ENCODE data around the gene HTRA2.
A peak's percentile ranks its signal among the peaks of the same experiment; 100 is the strongest.

Gene HTRA2

DNA sequence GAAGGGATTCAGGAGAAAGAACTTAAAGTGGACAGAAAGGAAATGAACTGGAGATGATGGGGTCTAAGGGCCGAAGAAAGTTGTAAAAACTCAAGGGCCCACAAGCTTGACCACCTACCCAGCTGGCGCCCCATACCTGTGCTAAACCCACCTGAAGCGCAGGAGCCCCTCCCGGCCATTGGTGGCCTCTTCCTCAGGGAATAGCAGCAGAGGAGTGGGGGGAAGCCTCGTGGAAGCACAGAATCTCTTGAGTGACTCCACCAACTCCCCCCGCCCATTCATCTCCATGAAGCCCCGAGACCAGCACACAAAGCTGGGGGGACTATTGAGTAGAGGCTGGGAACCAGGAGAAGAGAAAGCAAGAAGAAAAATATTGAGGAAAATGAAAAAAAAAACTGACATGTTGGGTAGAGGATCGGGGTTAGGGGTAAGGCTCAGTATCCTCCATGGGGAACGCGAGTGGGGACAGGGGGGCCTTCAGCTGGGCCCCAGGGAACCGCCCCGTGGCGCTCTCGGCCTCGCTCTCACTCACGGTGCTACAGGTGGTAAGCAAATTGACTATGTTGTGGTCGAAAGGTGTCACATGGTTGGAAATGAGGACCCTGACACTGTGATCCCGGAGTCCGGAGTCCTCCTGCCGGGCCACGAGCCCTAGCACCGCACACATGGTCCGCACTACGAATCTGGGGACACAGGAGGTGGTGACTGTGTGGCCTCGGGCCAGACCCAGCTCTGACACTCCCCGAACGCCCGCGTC is 955 bp upstream of the HTRA2 start:
- Histone ChIP-seq H3K36me3 (peaks cover 65% of the 10 kb centered on the region), H3K9me3 (ENCODE audit: severe bottlenecking) (no peaks in the 10 kb centered on the region), H3K27ac (peak overlapping the region; percentile 86), H3K27me3 (ENCODE audit: insufficient read depth, low read depth, severe bottlenecking) (no peaks in the 10 kb centered on the region), H3K4me3 (ENCODE audit: low read depth, low read length) (peak overlapping the region; percentile 97)
- TF ChIP-seq, protein P1, sequence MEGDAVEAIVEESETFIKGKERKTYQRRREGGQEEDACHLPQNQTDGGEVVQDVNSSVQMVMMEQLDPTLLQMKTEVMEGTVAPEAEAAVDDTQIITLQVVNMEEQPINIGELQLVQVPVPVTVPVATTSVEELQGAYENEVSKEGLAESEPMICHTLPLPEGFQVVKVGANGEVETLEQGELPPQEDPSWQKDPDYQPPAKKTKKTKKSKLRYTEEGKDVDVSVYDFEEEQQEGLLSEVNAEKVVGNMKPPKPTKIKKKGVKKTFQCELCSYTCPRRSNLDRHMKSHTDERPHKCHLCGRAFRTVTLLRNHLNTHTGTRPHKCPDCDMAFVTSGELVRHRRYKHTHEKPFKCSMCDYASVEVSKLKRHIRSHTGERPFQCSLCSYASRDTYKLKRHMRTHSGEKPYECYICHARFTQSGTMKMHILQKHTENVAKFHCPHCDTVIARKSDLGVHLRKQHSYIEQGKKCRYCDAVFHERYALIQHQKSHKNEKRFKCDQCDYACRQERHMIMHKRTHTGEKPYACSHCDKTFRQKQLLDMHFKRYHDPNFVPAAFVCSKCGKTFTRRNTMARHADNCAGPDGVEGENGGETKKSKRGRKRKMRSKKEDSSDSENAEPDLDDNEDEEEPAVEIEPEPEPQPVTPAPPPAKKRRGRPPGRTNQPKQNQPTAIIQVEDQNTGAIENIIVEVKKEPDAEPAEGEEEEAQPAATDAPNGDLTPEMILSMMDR (IDR thresholded peaks at IDR 0.05; ENCODE audit: low read depth, low read length) = 0 out of 2 replicates have a peak, but pooled peaks have one; percentile 23
- no peak for DNase-seq

- no peaks in the 10 kb centered on the region for H3K9me3 ChIP-seq (ENCODE audit: severe bottlenecking)
- TF ChIP-seq, protein P1 (IDR thresholded peaks at IDR 0.05; ENCODE audit: low read depth, low read length) = no peak
- DNase-seq = peak; percentile 66
- no peaks in the 10 kb centered on the region for H3K27me3 ChIP-seq (ENCODE audit: insufficient read depth, low read depth, severe bottlenecking)
- H3K36me3 ChIP-seq = peaks cover 68% of the 10 kb centered on the region
- H3K27ac ChIP-seq = peak overlapping the region; percentile 86
- peak overlapping the region; percentile 97 for H3K4me3 ChIP-seq (ENCODE audit: low read depth, low read length)
Observed at GRCh38 chr2:74530239-74531187, 780 bp downstream of the HTRA2 start.

DNA sequence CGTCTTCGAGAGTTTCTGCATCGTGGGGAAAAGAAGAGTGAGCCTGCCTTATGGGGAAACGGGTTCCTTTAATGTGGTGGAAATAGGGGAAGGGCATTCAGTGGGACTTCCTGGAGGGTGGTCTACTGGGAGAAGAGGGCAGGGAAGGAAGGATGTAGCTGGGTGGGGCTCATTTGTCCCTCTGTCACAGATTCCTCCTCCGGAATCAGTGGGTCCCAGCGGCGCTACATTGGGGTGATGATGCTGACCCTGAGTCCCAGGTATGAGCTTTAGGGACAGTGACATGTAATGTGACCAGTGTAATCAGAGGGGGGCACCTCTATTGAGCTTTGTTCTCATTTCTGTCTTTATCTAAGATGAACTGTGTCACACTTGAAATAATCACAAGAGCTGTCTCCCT is 1.9 kb downstream of the HTRA2 start:
- Histone ChIP-seq H3K27me3 (ENCODE audit: insufficient read depth, low read depth, severe bottlenecking) (no peaks in the 10 kb centered on the region), H3K9me3 (ENCODE audit: severe bottlenecking) (no peaks in the 10 kb centered on the region), H3K4me3 (ENCODE audit: low read depth, low read length) (no peak overlapping the region), H3K27ac (peak overlapping the region; percentile 86), H3K36me3 (peaks cover 56% of the 10 kb centered on the region)
- no peak for DNase-seq
- TF ChIP-seq, protein P1 (IDR thresholded peaks at IDR 0.05; ENCODE audit: low read depth, low read length) = no peak

DNA sequence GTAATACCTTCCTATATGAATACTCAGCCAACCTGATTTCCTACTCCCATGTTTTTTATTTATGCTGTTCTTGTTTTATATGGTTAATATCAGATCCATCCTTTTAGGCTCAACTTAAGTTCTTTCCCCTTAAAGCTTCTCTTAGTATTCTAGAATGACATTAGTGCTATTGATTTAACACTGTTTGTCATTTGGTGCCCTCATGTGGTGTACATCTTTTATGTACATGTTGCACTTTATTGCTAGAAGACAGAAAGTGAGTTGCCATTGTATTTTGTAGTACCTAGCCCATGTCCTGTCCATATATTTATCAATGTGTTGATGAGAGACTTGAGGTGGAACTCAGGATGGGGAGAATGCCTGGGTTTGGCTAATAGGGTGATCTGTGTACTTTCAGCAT is 2.5 kb downstream of the HTRA2 start:
- H3K27me3 ChIP-seq (ENCODE audit: insufficient read depth, low read depth, severe bottlenecking) = no peaks in the 10 kb centered on the region
- H3K9me3 ChIP-seq (ENCODE audit: severe bottlenecking) = no peaks in the 10 kb centered on the region
- H3K27ac ChIP-seq = peak overlapping the region; percentile 86; the same call in 1 of the 2 replicates
- DNase-seq = no peak
- no peak overlapping the region for H3K4me3 ChIP-seq (ENCODE audit: low read depth, low read length)
- H3K36me3 ChIP-seq = peaks cover 51% of the 10 kb centered on the region
- TF ChIP-seq, protein P1 (IDR thresholded peaks at IDR 0.05; ENCODE audit: low read depth, low read length) = no peak

DNA sequence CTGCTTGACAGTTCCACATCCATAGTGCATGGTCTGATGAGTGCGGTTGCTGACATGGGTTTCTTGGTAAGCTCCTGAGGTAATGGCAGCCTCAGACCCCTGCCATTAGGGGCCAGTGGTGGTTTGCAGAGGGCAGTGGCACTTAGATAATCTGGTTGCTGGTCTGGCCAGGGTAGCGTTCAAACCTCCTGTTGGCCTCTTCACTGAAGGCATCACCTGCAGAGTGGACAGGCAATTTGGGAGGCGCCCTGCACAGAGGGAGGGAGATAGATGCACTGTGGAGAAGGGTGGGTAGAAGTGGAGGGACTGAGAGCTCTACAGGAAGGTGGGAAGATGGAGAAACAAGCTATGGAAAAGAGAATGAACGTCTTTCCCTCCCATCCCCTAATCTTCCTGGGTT is 3.7 kb downstream of the HTRA2 start:
- H3K36me3 ChIP-seq = peaks cover 39% of the 10 kb centered on the region
- TF ChIP-seq, protein P1 (IDR thresholded peaks at IDR 0.05; ENCODE audit: low read depth, low read length) = no peak
- no peak for DNase-seq
- H3K9me3 ChIP-seq (ENCODE audit: severe bottlenecking) = no peaks in the 10 kb centered on the region
- no peak overlapping the region for H3K27ac ChIP-seq
- no peaks in the 10 kb centered on the region for H3K27me3 ChIP-seq (ENCODE audit: insufficient read depth, low read depth, severe bottlenecking)
- no peak overlapping the region for H3K4me3 ChIP-seq (ENCODE audit: low read depth, low read length)
